Measurements from ENCODE around the gene LNP1. TPM values are rescaled to one million over a fixed set of nuclear protein-coding genes. Genes with fewer than 3 reads are reported as not detected.
"Not testable (repeated sequence)": the region's sequence is repeated elsewhere in the genome, so short reads cannot be mapped to it uniquely, and the experiment has no call there.

The LNP1 gene
- 1.4 and 1.7 TPM in 2 replicates for polyA plus RNA-seq (2013)

GRCh38 chr3:100400780-100401673, at the start of gene LNP1, which contains the start of gene TOMM70:
TSS of gene LNP1 (plus strand) at chr3:100401539. CDS start at chr3:100429730, 28,191 bp downstream.
TSS of gene TOMM70 (minus strand) at chr3:100401089. CDS start at chr3:100400949, 140 bp downstream.
- H3K14ac ChIP-seq (ENCODE audit: low read length), result peak within 1 kb of the TSS; percentile 90
- no CpG with 5 or more reads among the region's 64 CpGs for WGBS (ENCODE audit: extremely low coverage, insufficient coverage, insufficient read length)
- peak within 1 kb of the TSS; percentile 98 for H3K18ac ChIP-seq (ENCODE audit: low read length)
- peak within 1 kb of the TSS; percentile 95 for H4K8ac ChIP-seq (ENCODE audit: low read depth, low read length)
- H3K4me1 ChIP-seq (ENCODE audit: control insufficient read depth in 1 of 2, insufficient read depth in 2 of 2, low read length in 2 of 2), result peaks cover 4 to 5% of the 10 kb centered on the region in 2 experiments
- peaks cover 14% of the 10 kb centered on the region for H3K79me2 ChIP-seq (ENCODE audit: control insufficient read depth, insufficient read depth, low read length, poor library complexity)
- peak within 1 kb of the TSS; percentile 82 for H2AK5ac ChIP-seq (ENCODE audit: low read length)
- H4K12ac ChIP-seq (ENCODE audit: low read depth, low read length), result peak within 1 kb of the TSS; percentile 98
- H3K9me3 ChIP-seq (ENCODE audit: insufficient read depth, low read depth, low read length), result no peaks in the 10 kb centered on the region
- H3K9ac ChIP-seq (ENCODE audit: low read length), result peak within 1 kb of the TSS; percentile 78
- peak within 1 kb of the TSS; percentile 95 for H2AFZ ChIP-seq (ENCODE audit: insufficient read depth, low read length, poor library complexity)
- H3K4ac ChIP-seq (ENCODE audit: low read depth, low read length), result peak within 1 kb of the TSS; percentile 77
- peak within 1 kb of the TSS; percentile 96 for H3K4me2 ChIP-seq (ENCODE audit: low read length)
- no peaks in the 10 kb centered on the region for H3K36me3 ChIP-seq (ENCODE audit: control insufficient read depth in 1 of 2, insufficient read depth in 2 of 2, low read length in 2 of 2)
- DNase-seq, result peak; percentile 97
- no peak within 1 kb of the TSS for H2BK12ac ChIP-seq (ENCODE audit: low read length)
- H4K91ac ChIP-seq (ENCODE audit: low read depth, low read length), result peak within 1 kb of the TSS; percentile 91
- H2BK120ac ChIP-seq (ENCODE audit: insufficient read depth, low read length, poor library complexity), result peak within 1 kb of the TSS; percentile 90
- no peak within 1 kb of the TSS for H3K23ac ChIP-seq (ENCODE audit: low read length)
- peaks cover 10% of the 10 kb centered on the region for H3K79me1 ChIP-seq (ENCODE audit: low read length)
- peak within 1 kb of the TSS; percentile 89 for H3K4me3 ChIP-seq (ENCODE audit: low read depth, low read length)
- H3K27me3 ChIP-seq (ENCODE audit: insufficient read depth, low read length), result no peaks in the 10 kb centered on the region
- H2BK5ac ChIP-seq (ENCODE audit: low read depth, low read length, poor library complexity), result peak within 1 kb of the TSS; percentile 76
- H3K27ac ChIP-seq (ENCODE audit: low read depth, low read length), result peak within 1 kb of the TSS; percentile 69

GRCh38 chr3:100351770-100352169, 49.6 kb upstream of the LNP1 start:
- H4K8ac ChIP-seq (ENCODE audit: low read depth, low read length); H3K9me3 ChIP-seq (ENCODE audit: insufficient read depth, low read depth, low read length); H3K14ac ChIP-seq (ENCODE audit: low read length); H3K18ac ChIP-seq (ENCODE audit: low read length); H3K4me1 ChIP-seq (ENCODE audit: control insufficient read depth in 1 of 2, insufficient read depth in 2 of 2, low read length in 2 of 2); H2BK12ac ChIP-seq (ENCODE audit: low read length); H3K9ac ChIP-seq (ENCODE audit: low read length); H3K4ac ChIP-seq (ENCODE audit: low read depth, low read length); H2AFZ ChIP-seq (ENCODE audit: insufficient read depth, low read length, poor library complexity); H3K79me1 ChIP-seq (ENCODE audit: low read length); H3K23ac ChIP-seq (ENCODE audit: low read length); H2AK5ac ChIP-seq (ENCODE audit: low read length); DNase-seq; H3K4me2 ChIP-seq (ENCODE audit: low read length); H4K91ac ChIP-seq (ENCODE audit: low read depth, low read length); H3K27ac ChIP-seq (ENCODE audit: low read depth, low read length); H2BK5ac ChIP-seq (ENCODE audit: low read depth, low read length, poor library complexity); H3K79me2 ChIP-seq (ENCODE audit: control insufficient read depth, insufficient read depth, low read length, poor library complexity); H2BK120ac ChIP-seq (ENCODE audit: insufficient read depth, low read length, poor library complexity); H3K27me3 ChIP-seq (ENCODE audit: insufficient read depth, low read length); H3K4me3 ChIP-seq (ENCODE audit: low read depth, low read length); H4K12ac ChIP-seq (ENCODE audit: low read depth, low read length): not testable (repeated sequence)
- no CpG with 5 or more reads among the region's 2 CpGs for WGBS (ENCODE audit: extremely low coverage, insufficient coverage, insufficient read length)
- H3K36me3 ChIP-seq (ENCODE audit: control insufficient read depth in 1 of 2, insufficient read depth in 2 of 2, low read length in 2 of 2), result peaks cover 17 to 34% of the 10 kb centered on the region in 2 experiments

GRCh38 chr3:100352296-100353231, 48.8 kb upstream of the LNP1 start:
- H2BK120ac ChIP-seq (ENCODE audit: insufficient read depth, low read length, poor library complexity), result no peak overlapping the region
- H3K79me1 ChIP-seq (ENCODE audit: low read length), result no peaks in the 10 kb centered on the region
- peak in 1 of 2 donors; percentile 42 for DNase-seq
- no peak overlapping the region for H2AFZ ChIP-seq (ENCODE audit: insufficient read depth, low read length, poor library complexity)
- no peak overlapping the region for H2AK5ac ChIP-seq (ENCODE audit: low read length)
- no peak overlapping the region for H3K18ac ChIP-seq (ENCODE audit: low read length)
- no peak overlapping the region for H4K8ac ChIP-seq (ENCODE audit: low read depth, low read length)
- H3K23ac ChIP-seq (ENCODE audit: low read length), result no peak overlapping the region
- WGBS (ENCODE audit: extremely low coverage, insufficient coverage, insufficient read length), result no CpG with 5 or more reads among the region's 10 CpGs
- H3K14ac ChIP-seq (ENCODE audit: low read length), result no peak overlapping the region
- H3K9ac ChIP-seq (ENCODE audit: low read length), result no peak overlapping the region
- H3K79me2 ChIP-seq (ENCODE audit: control insufficient read depth, insufficient read depth, low read length, poor library complexity), result no peaks in the 10 kb centered on the region
- no peak overlapping the region for H3K4me2 ChIP-seq (ENCODE audit: low read length)
- no peak overlapping the region for H4K12ac ChIP-seq (ENCODE audit: low read depth, low read length)
- no peak overlapping the region for H2BK12ac ChIP-seq (ENCODE audit: low read length)
- no peak overlapping the region for H2BK5ac ChIP-seq (ENCODE audit: low read depth, low read length, poor library complexity)
- H3K4ac ChIP-seq (ENCODE audit: low read depth, low read length), result no peak overlapping the region
- H3K27me3 ChIP-seq (ENCODE audit: insufficient read depth, low read length), result no peaks in the 10 kb centered on the region
- H3K36me3 ChIP-seq (ENCODE audit: control insufficient read depth in 1 of 2, insufficient read depth in 2 of 2, low read length in 2 of 2), result peaks cover 16 to 34% of the 10 kb centered on the region in 2 experiments
- no peaks in the 10 kb centered on the region for H3K4me1 ChIP-seq (ENCODE audit: control insufficient read depth in 1 of 2, insufficient read depth in 2 of 2, low read length in 2 of 2)
- no peaks in the 10 kb centered on the region for H3K9me3 ChIP-seq (ENCODE audit: insufficient read depth, low read depth, low read length)
- H3K4me3 ChIP-seq (ENCODE audit: low read depth, low read length), result no peak overlapping the region
- H3K27ac ChIP-seq (ENCODE audit: low read depth, low read length), result no peak overlapping the region
- no peak overlapping the region for H4K91ac ChIP-seq (ENCODE audit: low read depth, low read length)

- Histone ChIP-seq H2AK5ac (ENCODE audit: low read length) (no peak overlapping the region), H3K18ac (ENCODE audit: low read length) (no peak overlapping the region), H2BK12ac (ENCODE audit: low read length) (no peak overlapping the region), H3K27me3 (ENCODE audit: insufficient read depth, low read length) (no peaks in the 10 kb centered on the region), H3K9ac (ENCODE audit: low read length) (no peak overlapping the region), H3K79me2 (ENCODE audit: control insufficient read depth, insufficient read depth, low read length, poor library complexity) (no peaks in the 10 kb centered on the region), H4K12ac (ENCODE audit: low read depth, low read length) (no peak overlapping the region), H4K91ac (ENCODE audit: low read depth, low read length) (no peak overlapping the region), H2AFZ (ENCODE audit: insufficient read depth, low read length, poor library complexity) (no peak overlapping the region), H2BK5ac (ENCODE audit: low read depth, low read length, poor library complexity) (no peak overlapping the region), H3K4me2 (ENCODE audit: low read length) (no peak overlapping the region), H3K4me3 (ENCODE audit: low read depth, low read length) (no peak overlapping the region), H3K14ac (ENCODE audit: low read length) (no peak overlapping the region), H3K4ac (ENCODE audit: low read depth, low read length) (no peak overlapping the region), H2BK120ac (ENCODE audit: insufficient read depth, low read length, poor library complexity) (no peak overlapping the region), H3K36me3 (ENCODE audit: control insufficient read depth in 1 of 2, insufficient read depth in 2 of 2, low read length in 2 of 2) (peaks cover 15 to 30% of the 10 kb centered on the region in 2 experiments), H3K9me3 (ENCODE audit: insufficient read depth, low read depth, low read length) (no peaks in the 10 kb centered on the region), H3K4me1 (ENCODE audit: control insufficient read depth in 1 of 2, insufficient read depth in 2 of 2, low read length in 2 of 2) (no peaks in the 10 kb centered on the region), H3K79me1 (ENCODE audit: low read length) (no peaks in the 10 kb centered on the region), H3K23ac (ENCODE audit: low read length) (no peak overlapping the region), H3K27ac (ENCODE audit: low read depth, low read length) (no peak overlapping the region), H4K8ac (ENCODE audit: low read depth, low read length) (no peak overlapping the region)
- DNase-seq, result no peak
- no CpG with 5 or more reads among the region's 3 CpGs for WGBS (ENCODE audit: extremely low coverage, insufficient coverage, insufficient read length)
These were observed 46.5 kb upstream of the LNP1 start for GRCh38 chr3:100354850-100355249.
